ENCODE measurements around the gene FBXO4. TPM values are rescaled to one million over a fixed set of nuclear protein-coding genes. Genes with fewer than 3 reads are reported as not detected.

FBXO4 gene
- total RNA-seq, 3 donors from 2014 or later, result 5.9 to 11.4 (median 9.6) TPM

- no peaks in the 10 kb centered on the region for H3K36me3 ChIP-seq (ENCODE audit: low read depth)
- DNase-seq, result no peak
- no peaks in the 10 kb centered on the region for H3K4me1 ChIP-seq (ENCODE audit: low read depth)
- intact Hi-C loops (cut with DNase I, micrococcal nuclease), result no loop called here
- no peak for ATAC-seq
- H3K4me3 ChIP-seq, result no peak overlapping the region
- TF ChIP-seq, protein P1, sequence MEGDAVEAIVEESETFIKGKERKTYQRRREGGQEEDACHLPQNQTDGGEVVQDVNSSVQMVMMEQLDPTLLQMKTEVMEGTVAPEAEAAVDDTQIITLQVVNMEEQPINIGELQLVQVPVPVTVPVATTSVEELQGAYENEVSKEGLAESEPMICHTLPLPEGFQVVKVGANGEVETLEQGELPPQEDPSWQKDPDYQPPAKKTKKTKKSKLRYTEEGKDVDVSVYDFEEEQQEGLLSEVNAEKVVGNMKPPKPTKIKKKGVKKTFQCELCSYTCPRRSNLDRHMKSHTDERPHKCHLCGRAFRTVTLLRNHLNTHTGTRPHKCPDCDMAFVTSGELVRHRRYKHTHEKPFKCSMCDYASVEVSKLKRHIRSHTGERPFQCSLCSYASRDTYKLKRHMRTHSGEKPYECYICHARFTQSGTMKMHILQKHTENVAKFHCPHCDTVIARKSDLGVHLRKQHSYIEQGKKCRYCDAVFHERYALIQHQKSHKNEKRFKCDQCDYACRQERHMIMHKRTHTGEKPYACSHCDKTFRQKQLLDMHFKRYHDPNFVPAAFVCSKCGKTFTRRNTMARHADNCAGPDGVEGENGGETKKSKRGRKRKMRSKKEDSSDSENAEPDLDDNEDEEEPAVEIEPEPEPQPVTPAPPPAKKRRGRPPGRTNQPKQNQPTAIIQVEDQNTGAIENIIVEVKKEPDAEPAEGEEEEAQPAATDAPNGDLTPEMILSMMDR (IDR thresholded peaks at IDR 0.05), result no peak
- H3K9me3 ChIP-seq, result no peaks in the 10 kb centered on the region
Measured at GRCh38 chr5:41893074-41893851, 31.8 kb upstream of the FBXO4 start.

GRCh38 chr5:41896230-41896629 is 28.9 kb upstream of the FBXO4 start:
- Histone ChIP-seq H3K9me3 (no peaks in the 10 kb centered on the region), H3K36me3 (ENCODE audit: low read depth) (no peaks in the 10 kb centered on the region), H3K4me3 (no peak overlapping the region), H3K4me1 (ENCODE audit: low read depth) (no peaks in the 10 kb centered on the region)
- TF ChIP-seq, protein P1 (IDR thresholded peaks at IDR 0.05), result no peak
- DNase-seq (no peak), ATAC-seq (no peak)
- intact Hi-C loops (cut with DNase I, micrococcal nuclease), result no loop called here

DNA sequence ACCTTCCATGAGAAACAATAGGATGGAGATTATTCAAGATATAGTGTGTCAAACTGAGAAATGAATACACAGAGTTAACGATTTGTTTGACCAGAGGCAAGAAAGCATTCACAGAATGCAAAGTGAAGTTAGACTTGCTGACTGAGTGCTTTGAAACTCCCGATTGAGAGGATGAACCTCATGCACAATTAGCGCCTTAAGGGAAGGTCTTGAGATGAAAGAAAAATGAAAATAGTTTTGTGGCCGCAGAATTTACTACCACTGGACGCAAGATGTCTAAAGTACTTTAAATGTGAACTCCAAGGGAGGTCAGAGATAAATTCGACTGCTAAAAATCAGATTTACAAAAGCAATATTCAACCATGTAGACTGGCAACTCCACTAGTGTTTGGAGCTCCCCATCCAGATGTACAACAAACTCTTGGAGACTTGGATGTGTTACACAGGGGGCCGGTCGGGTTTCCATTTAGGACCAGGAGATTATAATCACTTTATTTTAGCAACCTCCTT is 21.6 kb upstream of the FBXO4 start:
- Histone ChIP-seq H3K36me3 (ENCODE audit: low read depth) (no peaks in the 10 kb centered on the region), H3K4me3 (peak overlapping the region; percentile 40), H3K9me3 (no peaks in the 10 kb centered on the region), H3K4me1 (ENCODE audit: low read depth) (peaks cover 13% of the 10 kb centered on the region)
- TF ChIP-seq, protein P1 (IDR thresholded peaks at IDR 0.05), result no peak
- intact Hi-C loops (cut with DNase I, micrococcal nuclease), result no loop called here
- DNase-seq, result no peak
- no peak for ATAC-seq

GRCh38 chr5:41903892-41904799 is 20.9 kb upstream of the FBXO4 start, which contains the start of gene RIMOC1:
Gene RIMOC1, plus strand, starts transcription at chr5:41904344. Its CDS starts 24 bp downstream, at chr5:41904368.
- H3K4me3 ChIP-seq, result peak within 1 kb of the TSS; percentile 40
- TF ChIP-seq, protein P1 (IDR thresholded peaks at IDR 0.05), result no peak
- ATAC-seq (peak; percentile 99), DNase-seq (peak; percentile 98 to 99 (median 99))
- peaks cover 13% of the 10 kb centered on the region for H3K4me1 ChIP-seq (ENCODE audit: low read depth)
- intact Hi-C loops (cut with DNase I, micrococcal nuclease), result no loop called here
- no peaks in the 10 kb centered on the region for H3K36me3 ChIP-seq (ENCODE audit: low read depth)
- no peaks in the 10 kb centered on the region for H3K9me3 ChIP-seq

DNA sequence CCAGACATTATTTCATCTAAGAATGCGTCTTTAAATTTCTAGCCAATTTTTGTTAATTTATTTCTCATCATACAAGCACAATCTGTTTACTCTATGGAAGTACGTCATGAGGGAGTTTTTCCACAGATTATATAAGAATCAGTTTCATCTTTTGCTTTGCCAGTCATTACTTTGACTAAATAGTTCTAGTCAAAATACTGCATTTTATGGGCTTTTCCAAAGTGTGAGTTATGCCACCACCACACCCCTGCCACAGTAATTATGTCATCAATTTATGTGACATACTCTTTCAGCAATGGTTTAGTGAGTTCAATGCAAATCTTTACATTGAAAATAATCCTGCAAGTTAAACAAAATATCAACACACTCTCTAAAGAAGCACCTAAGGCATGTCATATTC is 18.9 kb upstream of the FBXO4 start:
- TF ChIP-seq, protein P1 (IDR thresholded peaks at IDR 0.05), result no peak
- Histone ChIP-seq H3K4me1 (ENCODE audit: low read depth) (peaks cover 13% of the 10 kb centered on the region), H3K4me3 (no peak overlapping the region), H3K36me3 (ENCODE audit: low read depth) (no peaks in the 10 kb centered on the region), H3K9me3 (no peaks in the 10 kb centered on the region)
- no peak for DNase-seq
- ATAC-seq, result no peak
- intact Hi-C loops (cut with DNase I, micrococcal nuclease), result no loop called here
